ENCODE data around the gene UBE2O.

DNA sequence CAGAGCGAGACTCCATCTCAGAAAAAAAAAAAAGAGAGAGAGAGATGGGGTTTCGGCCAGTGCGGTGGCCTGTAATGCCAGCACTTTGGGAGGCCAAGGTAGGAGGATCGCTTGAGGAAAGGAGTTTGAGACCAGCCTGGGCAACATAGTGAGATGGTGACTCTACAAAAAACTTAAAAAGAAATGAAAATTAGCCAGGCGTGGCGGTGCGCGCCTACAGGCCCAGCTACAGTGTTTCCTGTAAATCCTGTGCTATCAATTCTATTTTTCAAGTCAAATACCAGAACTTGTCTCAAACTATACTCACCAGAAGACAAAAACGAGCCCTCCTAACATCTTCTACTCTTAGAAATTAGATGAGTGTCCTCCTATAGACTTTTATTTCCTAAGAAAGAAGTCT, 19.3 kb downstream of the UBE2O start:
- TF ChIP-seq, protein P1, sequence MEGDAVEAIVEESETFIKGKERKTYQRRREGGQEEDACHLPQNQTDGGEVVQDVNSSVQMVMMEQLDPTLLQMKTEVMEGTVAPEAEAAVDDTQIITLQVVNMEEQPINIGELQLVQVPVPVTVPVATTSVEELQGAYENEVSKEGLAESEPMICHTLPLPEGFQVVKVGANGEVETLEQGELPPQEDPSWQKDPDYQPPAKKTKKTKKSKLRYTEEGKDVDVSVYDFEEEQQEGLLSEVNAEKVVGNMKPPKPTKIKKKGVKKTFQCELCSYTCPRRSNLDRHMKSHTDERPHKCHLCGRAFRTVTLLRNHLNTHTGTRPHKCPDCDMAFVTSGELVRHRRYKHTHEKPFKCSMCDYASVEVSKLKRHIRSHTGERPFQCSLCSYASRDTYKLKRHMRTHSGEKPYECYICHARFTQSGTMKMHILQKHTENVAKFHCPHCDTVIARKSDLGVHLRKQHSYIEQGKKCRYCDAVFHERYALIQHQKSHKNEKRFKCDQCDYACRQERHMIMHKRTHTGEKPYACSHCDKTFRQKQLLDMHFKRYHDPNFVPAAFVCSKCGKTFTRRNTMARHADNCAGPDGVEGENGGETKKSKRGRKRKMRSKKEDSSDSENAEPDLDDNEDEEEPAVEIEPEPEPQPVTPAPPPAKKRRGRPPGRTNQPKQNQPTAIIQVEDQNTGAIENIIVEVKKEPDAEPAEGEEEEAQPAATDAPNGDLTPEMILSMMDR (IDR thresholded peaks at IDR 0.05) = no peak
- TF ChIP-seq POLR2A (IDR thresholded peaks at IDR 0.05) = no peak

All from Peyer's patch (tissue), 4 donors.